PC-9 (cell line): Measurements from ENCODE around the gene MRO.

Source experiments
- CTCF ChIP-seq: fragments of 200-600 bp; sonication (generic); conservative IDR thresholded peaks from 2 replicates; pipeline ENCODE4 v1.6.1; 2017; ENCODE audit warnings: mixed run types, antibody characterized with exemption, mild to moderate bottlenecking, moderate library complexity
- EZH2 ChIP-seq: fragments of 200-600 bp; sonication (generic); IDR thresholded peaks from 2 replicates; pipeline ENCODE4 v1.8.0; 2017; ENCODE audit warnings: antibody characterized with exemption, low read depth

GRCh38 chr18:50861617-50862016 lies 41.8 kb upstream of the MRO start:
- TF ChIP-seq EZH2 (no peak), CTCF (no peak)
